Skin epidermis (tissue), 12 donors: ENCODE results near the gene GNG3.
"Not testable (repeated sequence)": the region's sequence is repeated elsewhere in the genome, so short reads cannot be mapped to it uniquely, and the experiment has no call there.

Experiments
- H3K27ac ChIP-seq, 21 experiments: fragments of 200-600 bp; sonication (generic) in 11 of 21; one replicate each; pipeline ENCODE4 v1.5.0; 2020; ENCODE audit warnings: mild to moderate bottlenecking in 3 of 21, inconsistent platforms in 2 of 21, moderate library complexity in 2 of 21
- H3K4me3 ChIP-seq, 7 experiments: fragments of 200-600 bp; sonication (generic) in 2 of 7; one replicate each; pipeline ENCODE4 v1.5.0; 2020; ENCODE audit warnings: inconsistent platforms in 2 of 7, mild to moderate bottlenecking in 2 of 7, moderate library complexity in 1 of 7

The GNG3 gene

GRCh38 chr11:62749931-62750330, 42.5 kb downstream of the GNG3 start:
- H3K27ac ChIP-seq: peak overlapping the region in 3 of 21 experiments; percentile 15 to 24 (median 22)
- not testable (repeated sequence) for H3K4me3 ChIP-seq

- Histone ChIP-seq H3K4me3 (no peak overlapping the region), H3K27ac (peak overlapping the region in 5 of 21 experiments; percentile 88 to 97 (median 92))
Observed at GRCh38 chr11:62752177-62752785, 44.8 kb downstream of the GNG3 start.

- Histone ChIP-seq H3K27ac (peak overlapping the region in 20 of 21 experiments; percentile 27 to 97 (median 88)), H3K4me3 (peak overlapping the region; percentile 41 to 60 (median 53))
Observed at GRCh38 chr11:62752994-62753735, 45.7 kb downstream of the GNG3 start.

DNA sequence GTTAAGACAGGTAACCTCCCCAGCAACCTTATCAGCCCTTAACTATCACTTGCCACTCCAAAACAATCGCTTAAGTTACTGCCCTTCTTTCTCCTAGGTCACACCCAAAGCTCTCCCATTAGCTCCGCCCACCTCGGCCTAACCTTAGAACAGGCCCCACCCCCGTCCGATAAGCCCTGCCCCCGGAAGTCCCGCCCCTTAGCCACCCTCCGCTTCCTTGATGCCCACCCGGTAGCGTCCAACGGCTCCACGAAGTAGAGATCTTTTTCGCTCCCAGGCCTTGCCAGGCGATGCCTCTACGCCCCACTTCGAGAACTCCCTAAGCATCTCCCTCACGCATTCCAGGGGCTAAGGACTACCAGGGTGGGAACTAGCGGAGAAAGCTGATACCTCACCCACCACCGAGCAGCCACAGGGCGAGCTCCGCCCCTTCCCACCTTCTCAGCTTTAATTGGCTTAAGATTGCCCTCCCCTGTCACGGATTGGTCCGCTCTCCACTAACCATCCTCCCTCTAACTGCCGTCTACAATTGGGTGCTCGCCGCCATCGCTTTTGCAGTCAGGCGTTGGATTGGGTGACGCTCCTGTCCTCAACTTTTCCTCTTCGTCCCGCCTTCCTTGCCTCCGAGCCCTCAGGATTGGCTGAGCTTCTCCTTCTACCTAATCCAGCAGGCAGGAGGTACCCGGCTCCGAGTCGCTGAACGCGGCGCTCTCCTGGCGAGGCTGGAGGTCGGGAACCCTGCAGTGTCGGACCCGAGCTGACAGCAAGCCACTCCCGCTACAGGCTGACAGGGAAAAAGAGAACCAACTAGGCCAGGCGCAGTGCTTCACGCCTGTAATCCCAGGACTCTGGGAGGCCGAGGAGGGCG, 46.5 kb downstream of the GNG3 start, which contains the start of gene ZBTB3:
TSS of gene ZBTB3 (minus strand) at position 425 of the 868 bp plus-strand sequence. CDS start 496 bp downstream, outside the sequence.
- H3K4me3 ChIP-seq: peak within 1 kb of the TSS; percentile 41 to 60 (median 53)
- H3K27ac ChIP-seq: peak within 1 kb of the TSS in 20 of 21 experiments; percentile 76 to 97 (median 90)

GRCh38 chr11:62755086-62755615, 47.7 kb downstream of the GNG3 start:
- no peak overlapping the region for H3K4me3 ChIP-seq
- H3K27ac ChIP-seq: no peak overlapping the region

- H3K4me3 ChIP-seq: no peak overlapping the region
- H3K27ac ChIP-seq: no peak overlapping the region
Observed at GRCh38 chr11:62757846-62758788, 50.6 kb downstream of the GNG3 start.
